NK-92 (cell line): Measurements from ENCODE around the gene CCDC60.

Experiments used
- DNase-seq: peaks from one replicate; lab custom pipeline; 2025; ENCODE audit not compliant: unreplicated experiment; lab: John Stamatoyannopoulos, UW

CCDC60 gene

DNA sequence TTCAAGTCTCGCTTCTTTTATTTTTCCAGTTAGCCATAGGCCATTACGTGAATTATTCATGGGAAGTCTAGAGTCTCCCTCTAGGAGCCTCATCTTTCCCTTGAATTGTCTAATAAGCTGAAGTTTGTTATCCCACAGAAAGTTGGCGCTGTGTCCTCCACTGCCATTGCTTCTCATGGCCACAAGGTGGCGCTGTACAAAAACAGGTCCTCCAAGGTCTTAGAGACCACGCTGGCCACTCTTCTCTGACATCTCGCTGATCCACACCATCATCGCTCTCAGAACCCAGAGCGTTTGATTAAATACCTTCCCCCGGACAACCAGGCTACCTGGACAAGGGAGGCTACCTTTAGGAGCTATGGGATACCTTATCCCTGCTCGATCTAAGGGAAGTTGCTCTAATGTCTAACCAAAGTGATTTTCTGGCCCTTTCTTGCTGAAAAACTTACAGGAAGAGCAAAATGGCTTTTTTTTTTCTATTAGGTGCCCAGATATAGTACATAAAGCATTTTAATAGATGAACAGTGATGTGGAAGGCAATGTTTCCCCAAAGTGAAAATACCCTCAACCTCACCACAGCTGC, 110.0 kb downstream of the CCDC60 start:
- DNase-seq = no peak

GRCh38 chr12:119446459-119446858, 111.9 kb downstream of the CCDC60 start:
- no peak for DNase-seq

GRCh38 chr12:119447126-119447525, 112.6 kb downstream of the CCDC60 start:
- no peak for DNase-seq

DNA sequence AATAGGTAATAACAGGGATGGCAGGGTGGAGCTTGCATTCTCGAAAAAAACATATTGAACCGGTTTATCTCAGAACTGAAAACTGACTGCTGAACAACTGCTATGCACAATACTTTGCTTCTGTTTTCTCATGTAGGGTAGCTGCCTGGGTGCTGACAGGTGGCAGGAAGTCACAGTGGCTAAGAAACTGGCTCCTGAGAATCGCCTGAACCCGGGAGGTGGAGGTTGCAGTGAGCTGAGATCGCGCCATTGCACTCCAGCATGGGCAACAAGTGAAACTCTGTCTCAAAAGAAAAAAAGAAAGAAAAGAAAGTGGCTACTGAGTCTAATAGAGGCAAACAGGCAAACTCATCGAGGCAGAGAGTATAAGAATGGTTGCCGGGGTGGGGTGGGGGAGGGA, 113.1 kb downstream of the CCDC60 start:
- DNase-seq = no peak

- no peak for DNase-seq
Measured at GRCh38 chr12:119448611-119449131, 114.1 kb downstream of the CCDC60 start.

DNA sequence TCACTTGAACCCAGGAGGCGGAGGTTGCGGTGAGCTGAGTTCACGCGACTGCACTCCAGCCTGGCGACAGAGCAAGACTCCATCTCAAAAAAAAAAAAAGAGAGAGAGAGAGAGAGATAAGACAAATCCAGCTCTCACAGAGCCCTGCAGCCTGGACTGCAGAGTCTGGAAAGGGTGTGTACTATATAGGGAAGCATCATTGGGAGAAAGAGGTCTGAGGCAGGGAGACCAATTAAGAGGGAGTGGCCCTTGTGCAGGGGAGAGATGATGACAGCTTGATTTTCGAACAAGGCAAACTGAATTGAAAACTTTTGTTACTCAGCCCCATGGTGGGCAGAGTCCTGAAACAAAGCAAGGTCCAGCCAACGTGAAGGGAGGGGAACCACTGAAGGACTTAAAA, 116.2 kb downstream of the CCDC60 start:
- DNase-seq = no peak

DNA sequence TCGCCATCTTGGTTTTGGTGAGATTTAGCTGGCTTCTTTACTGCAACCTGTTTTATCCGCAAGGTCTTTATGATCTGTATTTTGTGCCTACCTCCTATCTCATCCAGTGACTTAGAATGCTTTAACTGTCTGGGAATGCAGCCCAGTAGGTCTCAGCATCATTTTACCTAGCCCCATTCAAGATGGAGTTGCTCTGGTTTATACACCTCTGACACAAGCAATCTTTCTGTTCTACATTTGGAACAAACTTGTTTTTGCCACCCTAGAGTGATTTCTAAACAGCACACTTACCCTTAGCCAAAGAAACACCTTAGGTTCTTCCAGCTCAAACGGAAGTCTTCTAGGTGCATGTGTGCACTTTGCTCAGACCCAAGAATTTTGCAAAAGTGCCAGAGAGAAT, 122.3 kb downstream of the CCDC60 start:
- no peak for DNase-seq

- DNase-seq = no peak
Measured at GRCh38 chr12:119457271-119457670, 122.7 kb downstream of the CCDC60 start.

- no peak for DNase-seq
Measured at GRCh38 chr12:119459481-119459880, 125.0 kb downstream of the CCDC60 start.

DNA sequence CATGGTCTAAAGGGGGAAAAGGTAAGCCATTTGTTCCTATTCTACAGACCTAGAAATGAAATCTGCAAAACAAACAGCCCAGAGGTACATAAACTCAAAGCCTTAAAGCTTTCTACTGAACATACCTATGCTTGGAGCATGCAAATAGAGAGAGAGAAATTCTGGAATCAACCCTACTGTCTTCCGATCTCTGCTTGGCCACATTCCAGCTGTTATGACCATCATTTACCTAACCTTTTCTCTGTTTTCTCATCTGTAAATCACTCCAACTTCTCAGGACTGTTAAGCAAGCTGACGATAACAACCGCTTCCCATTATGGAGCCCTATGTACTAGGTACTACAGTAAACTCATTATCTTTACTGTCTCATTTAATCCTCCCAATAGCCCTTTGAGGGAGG, 126.3 kb downstream of the CCDC60 start:
- DNase-seq = no peak

- no peak for DNase-seq
Measured at GRCh38 chr12:119461636-119462214, 127.2 kb downstream of the CCDC60 start.

- no peak for DNase-seq
Measured at GRCh38 chr12:119463211-119463926, 128.8 kb downstream of the CCDC60 start.

DNA sequence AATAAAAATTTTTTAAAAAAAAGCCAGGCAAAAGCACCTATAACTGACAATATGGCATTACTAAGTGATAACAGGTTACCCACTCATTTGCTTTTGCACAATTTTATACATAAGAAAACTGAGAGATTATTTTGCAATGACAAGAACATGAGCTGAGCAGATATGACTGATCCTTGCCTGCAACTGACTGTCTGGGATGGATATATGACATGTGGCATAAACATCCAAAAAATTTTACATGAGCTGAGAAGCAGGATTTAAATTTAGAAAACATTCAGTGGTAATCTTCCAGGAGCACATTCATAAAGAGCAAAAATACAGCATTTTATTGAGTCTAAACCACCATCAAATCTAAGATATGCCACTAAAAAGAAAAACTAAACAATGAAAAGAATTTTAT, 133.8 kb downstream of the CCDC60 start:
- DNase-seq = no peak

DNA sequence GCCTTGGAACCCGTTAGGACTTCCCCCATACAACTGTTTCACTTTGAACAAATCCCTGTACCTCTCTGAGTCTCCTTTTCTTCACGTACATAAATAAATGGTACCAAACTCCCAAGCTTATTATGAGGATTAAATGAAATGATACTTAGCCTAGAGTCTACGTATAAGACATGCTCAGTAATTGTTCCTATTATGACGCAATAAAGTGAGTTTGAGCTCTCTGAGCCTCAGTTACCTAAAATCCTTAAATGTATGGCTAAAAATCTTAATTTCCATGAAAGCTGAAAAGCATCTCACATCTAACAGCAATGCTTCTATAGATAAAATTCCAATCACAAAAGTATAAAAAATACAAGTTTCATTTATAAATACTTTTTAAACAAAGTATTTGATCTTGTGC, 141.1 kb downstream of the CCDC60 start:
- no peak for DNase-seq

GRCh38 chr12:119476951-119477350, 142.4 kb downstream of the CCDC60 start:
- DNase-seq = no peak

GRCh38 chr12:119479121-119479561, 144.6 kb downstream of the CCDC60 start:
- no peak for DNase-seq

GRCh38 chr12:119480551-119480950, 146.0 kb downstream of the CCDC60 start:
- DNase-seq = no peak

DNA sequence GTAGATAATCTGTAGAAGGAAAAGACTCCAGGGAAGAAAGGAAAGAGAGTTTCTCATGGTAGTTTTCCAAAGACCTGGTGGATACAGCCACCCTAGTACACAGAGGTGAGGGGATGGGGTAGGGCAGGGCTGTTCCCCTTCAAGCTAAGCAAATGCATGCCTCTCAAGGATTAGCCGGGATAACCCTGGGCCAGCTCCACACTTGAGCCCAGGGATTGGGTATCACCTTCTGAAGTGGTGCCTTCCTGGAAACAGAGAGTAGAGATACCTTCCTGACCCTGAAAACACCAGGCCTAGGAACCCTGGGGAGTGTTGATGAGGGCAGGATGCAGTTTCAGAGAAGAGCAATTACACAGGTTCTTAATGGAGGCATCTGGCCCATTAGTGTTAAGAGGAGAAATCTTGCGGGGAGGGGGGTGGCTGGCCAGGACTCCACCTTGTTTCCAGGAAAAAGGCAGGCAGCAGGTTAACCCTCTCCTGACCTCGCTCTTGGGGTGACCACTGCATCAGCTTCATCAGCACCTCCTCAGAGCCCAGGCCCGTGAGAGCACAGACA, 152.1 kb downstream of the CCDC60 start:
- DNase-seq = no peak

DNA sequence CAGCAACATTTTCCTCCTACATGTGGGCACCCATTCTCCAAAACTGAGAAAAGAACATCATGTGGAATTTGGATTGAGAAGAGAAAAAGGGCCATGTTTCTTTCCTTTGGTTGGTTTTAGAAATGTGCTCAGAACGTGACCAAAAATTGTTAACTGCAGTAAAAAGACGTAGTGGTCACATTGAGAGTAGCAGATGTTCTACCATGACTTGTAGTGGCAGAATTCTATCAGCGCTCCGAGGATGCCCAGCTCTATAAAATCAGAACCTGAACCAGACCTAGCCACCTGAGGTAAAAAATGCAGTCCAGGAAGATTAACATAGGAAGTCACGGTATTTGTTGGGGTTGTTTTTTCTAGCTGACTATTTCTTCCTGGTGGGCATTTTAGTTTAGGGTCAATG, 157.3 kb downstream of the CCDC60 start:
- no peak for DNase-seq

DNA sequence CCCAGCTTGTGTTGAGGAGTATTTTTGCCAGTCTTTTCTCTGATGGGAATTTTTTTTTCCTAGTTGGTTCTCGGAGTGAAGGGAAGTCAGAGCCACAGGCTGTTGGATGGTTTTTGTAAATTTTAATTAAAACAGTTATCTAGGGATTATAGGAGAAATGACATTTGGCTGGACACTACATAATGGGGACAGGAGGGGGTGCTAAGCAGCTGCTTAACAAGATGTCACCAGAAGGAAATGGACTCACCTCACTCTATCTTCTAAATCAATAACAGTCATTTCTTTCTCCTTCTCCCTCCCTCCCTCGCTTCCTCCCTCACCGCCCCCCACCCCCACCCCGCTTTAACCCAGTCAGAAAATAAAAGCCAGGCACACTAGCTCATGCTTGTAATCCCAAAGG, 165.7 kb downstream of the CCDC60 start:
- no peak for DNase-seq

DNA sequence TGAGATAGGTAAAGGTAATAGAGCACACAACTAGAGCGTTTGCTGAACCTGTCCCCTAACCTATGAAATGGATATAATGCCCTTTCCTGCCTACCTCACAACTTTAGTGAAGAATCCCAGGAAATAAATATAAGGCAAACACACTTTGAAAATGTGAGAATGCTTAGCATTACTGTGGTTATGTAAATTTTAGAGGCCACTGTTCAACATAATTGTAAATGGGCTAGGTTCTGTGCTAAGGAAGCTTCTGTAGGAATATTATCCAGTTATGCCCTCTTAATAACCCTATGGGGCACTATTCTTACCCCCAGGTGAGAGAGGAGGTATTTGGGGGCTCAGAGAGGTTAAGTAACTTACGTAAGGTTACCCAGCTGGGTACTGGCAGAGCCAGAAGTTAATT, 166.5 kb downstream of the CCDC60 start:
- DNase-seq = no peak

DNA sequence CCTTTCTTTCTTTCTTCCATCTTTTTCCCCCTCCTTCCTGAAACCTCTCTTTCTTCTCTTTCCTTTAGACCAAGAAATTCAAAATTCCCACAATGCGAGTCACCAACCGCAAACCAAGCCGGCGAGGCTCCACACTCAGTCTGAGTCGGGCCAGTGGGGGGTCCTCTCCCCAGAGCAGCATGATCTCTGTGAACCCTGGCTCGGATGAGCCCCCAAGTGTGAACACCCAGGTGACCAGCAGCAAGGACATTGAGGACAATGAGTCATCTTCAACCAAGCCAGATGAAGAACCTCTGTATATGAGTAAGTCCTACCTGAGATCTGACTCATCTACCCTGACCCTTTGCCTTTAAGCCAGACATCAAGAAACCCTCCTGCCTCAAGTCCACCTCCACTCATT, 170.5 kb downstream of the CCDC60 start:
- no peak for DNase-seq
